Keratinocyte (primary cell): Measurements from ENCODE around the gene SYPL1. TPM values are rescaled to one million over a fixed set of nuclear protein-coding genes. Genes with fewer than 3 reads are reported as not detected.

Source experiments
- DNase-seq: peaks from one replicate; pipeline ENCODE4 v3.0.0-alpha.2; 2011; ENCODE audit warnings: low read depth, missing footprints, low spot score
- FAIRE-seq: peaks from 2 replicates; lab custom pipeline; 2011; peaks lifted over from hg19 to GRCh38; lab: Jason Lieb, UNC
- H2AFZ ChIP-seq: 2 replicates; pipeline ENCODE4 v1.6.0; 2012; ENCODE audit warnings: low read length, control low read depth, inconsistent platforms; ENCODE audit not compliant: control insufficient read depth
- H3K27ac ChIP-seq: 2 replicates; pipeline ENCODE4 v1.5.1; 2011; ENCODE audit warnings: low read length; ENCODE audit not compliant: control insufficient read depth, insufficient read depth
- H3K27me3 ChIP-seq: 3 replicates; pipeline ENCODE4 v1.6.0; 2011; ENCODE audit warnings: low read length; ENCODE audit not compliant: control insufficient read depth, insufficient read depth; ENCODE audit errors: extremely low read depth
- H3K36me3 ChIP-seq, 2 experiments: 2 replicates in 1 of 2; 3 replicates in 1 of 2; pipeline ENCODE4 v1.5.1; 2011; ENCODE audit warnings: low read length in 2 of 2, mild to moderate bottlenecking in 1 of 2; ENCODE audit not compliant: control insufficient read depth in 2 of 2, insufficient read depth in 2 of 2; ENCODE audit errors: extremely low read depth in 1 of 2
- H3K4me1 ChIP-seq: 3 replicates; pipeline ENCODE4 v1.5.1; 2011; ENCODE audit warnings: low read length; ENCODE audit not compliant: control insufficient read depth, insufficient read depth; ENCODE audit errors: extremely low read depth
- H3K4me2 ChIP-seq: 3 replicates; pipeline ENCODE4 v1.6.0; 2011; ENCODE audit warnings: low read depth, low read length; ENCODE audit not compliant: control insufficient read depth, insufficient read depth; ENCODE audit errors: extremely low read depth
- H3K4me3 ChIP-seq, 3 experiments: fragments of 200-600 bp in 1 of 3; sonication (generic) in 1 of 3; 2 replicates in 2 of 3; 3 replicates in 1 of 3; pipeline ENCODE4 v1.5.1; 2011 to 2016; ENCODE audit warnings: low read length in 3 of 3, mild to moderate bottlenecking in 3 of 3, control low read depth in 2 of 3, inconsistent platforms in 1 of 3, low read depth in 1 of 3, mixed read lengths in 1 of 3, mixed run types in 1 of 3, moderate library complexity in 1 of 3; ENCODE audit not compliant: control insufficient read depth in 2 of 3, insufficient read depth in 2 of 3; ENCODE audit errors: extremely low read depth in 1 of 3
- H3K79me2 ChIP-seq: 2 replicates; pipeline ENCODE4 v1.6.0; 2012; ENCODE audit warnings: low read length; ENCODE audit not compliant: control insufficient read depth, insufficient read depth
- H3K9ac ChIP-seq: 3 replicates; pipeline ENCODE4 v1.6.0; 2011; ENCODE audit warnings: low read length; ENCODE audit not compliant: control insufficient read depth, insufficient read depth; ENCODE audit errors: extremely low read depth
- H3K9me1 ChIP-seq: 3 replicates; pipeline ENCODE4 v1.6.0; 2011; ENCODE audit warnings: low read length; ENCODE audit not compliant: control insufficient read depth, insufficient read depth; ENCODE audit errors: extremely low read depth
- H3K9me3 ChIP-seq: 2 replicates; pipeline ENCODE4 v1.5.1; 2012; ENCODE audit warnings: low read depth, low read length; ENCODE audit not compliant: control insufficient read depth
- H4K20me1 ChIP-seq: 3 replicates; pipeline ENCODE4 v1.6.0; 2011; ENCODE audit warnings: low read length; ENCODE audit not compliant: control insufficient read depth, insufficient read depth; ENCODE audit errors: extremely low read depth
- CTCF ChIP-seq, 3 experiments: IDR thresholded peaks in 1 of 3; conservative IDR thresholded peaks in 1 of 3; optimal IDR thresholded peaks in 1 of 3; 2 replicates in 2 of 3; 3 replicates in 1 of 3; pipeline versions ENCODE3 to v1.5.1; 2011; ENCODE audit warnings: low read length in 3 of 3, mild to moderate bottlenecking in 3 of 3, moderate library complexity in 2 of 3, control low read depth in 1 of 3, inconsistent platforms in 1 of 3; ENCODE audit not compliant: insufficient read depth in 2 of 3; ENCODE audit errors: extremely low read depth in 1 of 3
- EZH2 ChIP-seq: IDR thresholded peaks from one replicate; pipeline ENCODE4 v1.6.1; 2012; ENCODE audit warnings: inconsistent platforms, mild to moderate bottlenecking, low read length, moderate library complexity
- dilution Hi-C: fragments of 300-500 bp; cut with MboI; formaldehyde crosslinking; loops from one replicate; pipeline ENCODE4 v1.7.0; 2020; ENCODE audit warnings: low sequenced_read_pairs; ENCODE audit not compliant: extremely low pct_ligation_motif_present
- polyA plus RNA-seq, 5 experiments: library from polyadenylated mRNA; depleted of rRNA in 3 of 5; stranded (reverse) in 3 of 5; stranded (forward) in 1 of 5; unstranded in 1 of 5; fragments of >200 nt; gene quantifications; 1 replicate in 1 of 5; 2 replicates in 3 of 5; 3 replicates in 1 of 5; pipeline versions ENCODE4 v1.2.1 to v1.2.3, GENCODE V29; 2011 to 2012; ENCODE audit warnings: missing spikeins in 2 of 5, low read depth in 1 of 5, low replicate concordance in 1 of 5

The SYPL1 gene
- polyA plus RNA-seq, 1 donor (not counting 4 experiments of a cell fraction or from before 2014, with no cell fraction given): 254 TPM

- H3K4me3 ChIP-seq: no peak overlapping the region
- no peak for FAIRE-seq
- dilution Hi-C loops: no loop called here
These were observed 24.1 kb downstream of the SYPL1 start for GRCh38 chr7:106088014-106088413.

GRCh38 chr7:106086062-106086461 lies 26.1 kb downstream of the SYPL1 start:
- Histone ChIP-seq H3K9me1 (no peaks in the 10 kb centered on the region), H3K4me3 (no peak overlapping the region), H3K36me3 (peaks cover 4 to 10% of the 10 kb centered on the region in 2 experiments), H3K27me3 (no peaks in the 10 kb centered on the region), H3K27ac (no peak overlapping the region), H3K9ac (no peak overlapping the region), H3K79me2 (no peaks in the 10 kb centered on the region), H4K20me1 (no peaks in the 10 kb centered on the region), H3K4me1 (no peaks in the 10 kb centered on the region), H3K9me3 (no peaks in the 10 kb centered on the region), H3K4me2 (no peak overlapping the region), H2AFZ (no peak overlapping the region)
- FAIRE-seq (no peak), DNase-seq (no peak)
- dilution Hi-C loops: no loop called here
- no peak for TF ChIP-seq EZH2
- TF ChIP-seq CTCF (optimal IDR thresholded peaks at IDR 0.05 in 1 of 3, IDR thresholded peaks at IDR 0.05 in 1 of 3, conservative IDR thresholded peaks at IDR 0.05 in 1 of 3; ENCODE audit: extremely low read depth in 1 of 3, insufficient read depth in 2 of 3, low read length in 3 of 3): no peak

More at GRCh38 chr7:106088014-106088413, 24.1 kb downstream of the SYPL1 start:
- DNase-seq: no peak
- no peaks in the 10 kb centered on the region for H3K9me1 ChIP-seq
- H2AFZ ChIP-seq: no peak overlapping the region
- no peak overlapping the region for H3K27ac ChIP-seq
- no peaks in the 10 kb centered on the region for H3K4me1 ChIP-seq
- no peak for TF ChIP-seq EZH2
- TF ChIP-seq CTCF (optimal IDR thresholded peaks at IDR 0.05 in 1 of 3, IDR thresholded peaks at IDR 0.05 in 1 of 3, conservative IDR thresholded peaks at IDR 0.05 in 1 of 3; ENCODE audit: extremely low read depth in 1 of 3, insufficient read depth in 2 of 3, low read length in 3 of 3): no peak
- no peak overlapping the region for H3K4me2 ChIP-seq
- H3K36me3 ChIP-seq: peaks cover 4 to 13% of the 10 kb centered on the region in 2 experiments
- H3K9ac ChIP-seq: no peak overlapping the region
- no peaks in the 10 kb centered on the region for H4K20me1 ChIP-seq
- no peaks in the 10 kb centered on the region for H3K27me3 ChIP-seq
- H3K9me3 ChIP-seq: no peaks in the 10 kb centered on the region
- no peaks in the 10 kb centered on the region for H3K79me2 ChIP-seq
